Testis (tissue), 5 donors: ENCODE results near the gene OR52A1. TPM values are rescaled to one million over a fixed set of nuclear protein-coding genes. Genes with fewer than 3 reads are reported as not detected.

ENCODE experiments used
- DNase-seq: peaks from one replicate; pipeline ENCODE4 v3.0.0-alpha.2; 2019
- H3K27ac ChIP-seq, 2 donors: fragments of 200-600 bp; sonication (generic); one replicate each; pipeline ENCODE4 v1.5.1; 2019
- H3K27me3 ChIP-seq: fragments of 200-600 bp; sonication (generic); one replicate; pipeline ENCODE4 v1.5.1; 2019
- H3K36me3 ChIP-seq: fragments of 200-600 bp; sonication (generic); one replicate; pipeline ENCODE4 v1.5.1; 2017; ENCODE audit warnings: low read depth; ENCODE audit errors: missing control alignments
- H3K4me1 ChIP-seq: fragments of 200-600 bp; sonication (generic); one replicate; pipeline ENCODE4 v1.5.1; 2019
- H3K4me3 ChIP-seq, 2 donors: fragments of 200-600 bp; sonication (generic); one replicate each; pipeline ENCODE4 v1.5.1; 2017 to 2019
- H3K9me3 ChIP-seq: fragments of 200-600 bp; sonication (generic); one replicate; pipeline ENCODE4 v1.5.1; 2017
- POLR2A ChIP-seq: fragments of 450-650 bp; IDR thresholded peaks from one replicate; pipeline ENCODE4 v1.6.1; 2017; ENCODE audit warnings: antibody characterized with exemption, mild to moderate bottlenecking, moderate library complexity
- WGBS, 2 donors: methylation state at CpG; one replicate each; pipeline ENCODE4 v1.1.5; 2018; 5-methylcytosine and 5-hydroxymethylcytosine counted together
- intact Hi-C: fragments of 100-400 bp; cut with DNase I; formaldehyde crosslinking; loops from one replicate; pipeline ENCODE4 v1.15.1; 2023; ENCODE audit warnings: low total_unique reads
- long read RNA-seq, 2 donors: transcript quantifications; one replicate each; lab custom pipeline, GENCODE V29; 2026
- polyA plus RNA-seq: library from polyadenylated mRNA; stranded (reverse); fragments of 350-450 nt; fragmentation: Illumina TruSeq; extraction: RNeasy Lipid Tissue Mini Kit (QIAGEN cat#74804); gene quantifications from one replicate; pipeline ENCODE4 v1.2.3, GENCODE V29; 2014; ENCODE audit warnings: low read depth, low replicate concordance; ENCODE audit not compliant: insufficient read depth
- total RNA-seq, 2 donors: library from RNA; depleted of rRNA; stranded (reverse); fragments of >200 nt; gene quantifications; one replicate each; pipeline ENCODE4 v1.2.3, GENCODE V29; 2016
- TF ChIP-seq, protein P1 (sequence below), 3 experiments: fragments of 450-650 bp in 2 of 3; fragments of 200-600 bp in 1 of 3; sonication (generic) in 1 of 3; IDR thresholded peaks; one replicate each; pipeline ENCODE4 v1.5.1; 2016 to 2019; ENCODE audit warnings: antibody characterized with exemption in 3 of 3, mild to moderate bottlenecking in 2 of 3, moderate library complexity in 1 of 3

OR52A1 gene
- under 1 TPM; 0.19 to 0.47 TPM for total RNA-seq
- polyA plus RNA-seq = not detected
- long read RNA-seq, donor 1 = 0 reads
- long read RNA-seq, donor 2 = 0 reads

- 71 to 84% methylated on average over 3 of the region's 3 CpGs for WGBS, 2 donors
- Histone ChIP-seq H3K27me3 (no peaks in the 10 kb centered on the region), H3K4me3 (no peak within 1 kb of the TSS), H3K9me3 (no peaks in the 10 kb centered on the region), H3K27ac (no peak within 1 kb of the TSS), H3K4me1 (no peaks in the 10 kb centered on the region), H3K36me3 (no peaks in the 10 kb centered on the region)
- DNase-seq = no peak
- TF ChIP-seq, protein P1, sequence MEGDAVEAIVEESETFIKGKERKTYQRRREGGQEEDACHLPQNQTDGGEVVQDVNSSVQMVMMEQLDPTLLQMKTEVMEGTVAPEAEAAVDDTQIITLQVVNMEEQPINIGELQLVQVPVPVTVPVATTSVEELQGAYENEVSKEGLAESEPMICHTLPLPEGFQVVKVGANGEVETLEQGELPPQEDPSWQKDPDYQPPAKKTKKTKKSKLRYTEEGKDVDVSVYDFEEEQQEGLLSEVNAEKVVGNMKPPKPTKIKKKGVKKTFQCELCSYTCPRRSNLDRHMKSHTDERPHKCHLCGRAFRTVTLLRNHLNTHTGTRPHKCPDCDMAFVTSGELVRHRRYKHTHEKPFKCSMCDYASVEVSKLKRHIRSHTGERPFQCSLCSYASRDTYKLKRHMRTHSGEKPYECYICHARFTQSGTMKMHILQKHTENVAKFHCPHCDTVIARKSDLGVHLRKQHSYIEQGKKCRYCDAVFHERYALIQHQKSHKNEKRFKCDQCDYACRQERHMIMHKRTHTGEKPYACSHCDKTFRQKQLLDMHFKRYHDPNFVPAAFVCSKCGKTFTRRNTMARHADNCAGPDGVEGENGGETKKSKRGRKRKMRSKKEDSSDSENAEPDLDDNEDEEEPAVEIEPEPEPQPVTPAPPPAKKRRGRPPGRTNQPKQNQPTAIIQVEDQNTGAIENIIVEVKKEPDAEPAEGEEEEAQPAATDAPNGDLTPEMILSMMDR (IDR thresholded peaks at IDR 0.05) = no peak
- no peak for TF ChIP-seq POLR2A
- intact Hi-C loops = no loop called here
These were observed at the start of gene OR52A1 for GRCh38 chr11:5154657-5155056. OR52A1 (minus strand) TSS chr11:5154757; CDS start chr11:5152369, 2,388 bp downstream.

- DNase-seq = no peak
- Histone ChIP-seq H3K36me3 (no peaks in the 10 kb centered on the region), H3K27me3 (no peaks in the 10 kb centered on the region), H3K9me3 (no peaks in the 10 kb centered on the region), H3K4me3 (no peak overlapping the region), H3K4me1 (no peaks in the 10 kb centered on the region), H3K27ac (no peak overlapping the region)
- 66 to 77% methylated on average over 2 of the region's 2 CpGs for WGBS, 2 donors
- intact Hi-C loops = no loop called here
- TF ChIP-seq, protein P1 (IDR thresholded peaks at IDR 0.05) = no peak
- TF ChIP-seq POLR2A = no peak
These were observed 48.8 kb upstream of the OR52A1 start for GRCh38 chr11:5203366-5203765.

- Histone ChIP-seq H3K27me3 (no peaks in the 10 kb centered on the region), H3K4me3 (no peak within 1 kb of the TSS), H3K4me1 (no peaks in the 10 kb centered on the region), H3K36me3 (no peaks in the 10 kb centered on the region), H3K27ac (no peak within 1 kb of the TSS), H3K9me3 (no peaks in the 10 kb centered on the region)
- no peak for DNase-seq
- 57 to 81% methylated on average over 1 of the region's 1 CpG for WGBS, 2 donors
- intact Hi-C loops = no loop called here
- TF ChIP-seq, protein P1 (IDR thresholded peaks at IDR 0.05) = no peak
- TF ChIP-seq POLR2A = no peak
These were observed 46.0 kb upstream of the OR52A1 start, which contains the start of gene OR51V1 for GRCh38 chr11:5200582-5200981. OR51V1 (minus strand) TSS chr11:5200682; CDS start chr11:5200682, 0 bp downstream.

DNA sequence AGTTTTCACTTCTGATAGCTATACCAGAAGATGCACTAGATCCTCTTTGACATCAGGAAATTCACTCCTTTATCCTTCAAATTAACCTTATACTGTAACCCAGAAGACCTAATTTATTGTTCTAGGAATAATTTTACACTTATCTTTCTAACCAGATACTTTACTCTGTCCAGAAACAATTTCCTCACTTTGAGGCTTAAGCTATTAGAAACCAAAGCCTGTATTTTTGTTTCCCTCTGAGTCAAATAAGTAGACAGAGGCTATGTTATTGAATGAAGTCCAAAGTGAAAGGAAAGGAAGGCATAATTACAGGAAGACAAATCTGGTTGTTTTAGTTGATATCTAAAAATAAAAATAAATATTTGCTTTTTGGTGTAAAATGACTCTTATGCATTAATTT, 43.7 kb upstream of the OR52A1 start:
- Histone ChIP-seq H3K36me3 (no peaks in the 10 kb centered on the region), H3K4me1 (no peaks in the 10 kb centered on the region), H3K9me3 (no peaks in the 10 kb centered on the region), H3K27ac (no peak overlapping the region), H3K4me3 (no peak overlapping the region), H3K27me3 (no peaks in the 10 kb centered on the region)
- intact Hi-C loops = no loop called here
- no peak for TF ChIP-seq POLR2A
- TF ChIP-seq, protein P1 (IDR thresholded peaks at IDR 0.05) = no peak
- no peak for DNase-seq

- Histone ChIP-seq H3K9me3 (no peaks in the 10 kb centered on the region), H3K4me1 (no peaks in the 10 kb centered on the region), H3K4me3 (no peak overlapping the region), H3K27ac (no peak overlapping the region), H3K36me3 (no peaks in the 10 kb centered on the region), H3K27me3 (no peaks in the 10 kb centered on the region)
- intact Hi-C loops = no loop called here
- WGBS, 2 donors = 79 to 89% methylated on average over 3 of the region's 3 CpGs
- TF ChIP-seq, protein P1 (IDR thresholded peaks at IDR 0.05) = no peak
- no peak for TF ChIP-seq POLR2A
- no peak for DNase-seq
These were observed 43.0 kb upstream of the OR52A1 start for GRCh38 chr11:5197536-5197935.
